ENCODE measurements around the gene DAB2IP. TPM values are rescaled to one million over a fixed set of nuclear protein-coding genes. Genes with fewer than 3 reads are reported as not detected.

The DAB2IP gene
- total RNA-seq, 2 donors from 2014 or later: 51.6 to 83.2 TPM

DNA sequence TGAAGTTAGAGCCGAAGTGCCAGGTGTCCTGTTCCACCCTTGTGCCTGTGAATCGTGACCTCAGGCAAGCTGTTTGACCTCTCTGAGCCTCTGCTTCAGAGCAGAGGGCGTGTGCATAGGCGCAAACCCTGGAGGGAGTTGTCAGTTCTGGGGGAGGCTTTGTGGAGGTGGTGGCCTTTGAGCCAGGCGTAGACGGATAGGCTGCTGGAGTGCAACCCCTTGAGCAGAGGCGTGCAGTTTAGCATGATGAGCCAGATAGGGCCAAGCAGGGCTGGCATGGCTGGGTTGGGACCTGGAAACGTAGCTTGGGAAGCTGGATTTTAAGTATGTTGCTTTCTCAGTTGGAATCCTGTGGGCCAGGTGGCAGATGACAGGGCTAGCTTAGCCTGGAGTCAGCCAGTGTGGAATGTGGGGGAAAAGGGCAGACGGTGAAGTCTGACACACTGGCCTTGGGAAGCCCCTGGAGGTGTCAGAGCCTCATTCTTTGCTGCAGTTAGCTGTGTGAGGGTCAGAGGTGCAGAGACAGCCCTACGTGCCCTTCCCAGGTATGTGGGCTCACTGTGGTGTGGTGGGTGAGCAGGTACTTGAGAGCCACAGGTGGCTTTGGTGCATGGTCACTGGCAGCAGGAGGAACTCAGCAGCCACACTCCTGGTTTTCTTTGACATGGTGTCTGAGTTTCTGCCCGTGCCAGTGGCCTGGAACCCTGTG lies 93.4 kb downstream of the DAB2IP start:
- intact Hi-C loops (cut with DNase I): loop anchor here (5.0 kb wide), 1 partner anchor 247 kb away; no protein-coding TSS in a partner anchor
- no peaks in the 10 kb centered on the region for H3K27me3 ChIP-seq (replicated peaks; ENCODE audit: insufficient read depth)
- H3K9me3 ChIP-seq: no peaks in the 10 kb centered on the region
- H3K4me3 ChIP-seq: no peak overlapping the region
- DNase-seq (ENCODE audit: low spot score): no peak
- no peaks in the 10 kb centered on the region for H3K36me3 ChIP-seq
- TF ChIP-seq POLR2A (IDR thresholded peaks at IDR 0.05): no peak
- TF ChIP-seq, protein P1, sequence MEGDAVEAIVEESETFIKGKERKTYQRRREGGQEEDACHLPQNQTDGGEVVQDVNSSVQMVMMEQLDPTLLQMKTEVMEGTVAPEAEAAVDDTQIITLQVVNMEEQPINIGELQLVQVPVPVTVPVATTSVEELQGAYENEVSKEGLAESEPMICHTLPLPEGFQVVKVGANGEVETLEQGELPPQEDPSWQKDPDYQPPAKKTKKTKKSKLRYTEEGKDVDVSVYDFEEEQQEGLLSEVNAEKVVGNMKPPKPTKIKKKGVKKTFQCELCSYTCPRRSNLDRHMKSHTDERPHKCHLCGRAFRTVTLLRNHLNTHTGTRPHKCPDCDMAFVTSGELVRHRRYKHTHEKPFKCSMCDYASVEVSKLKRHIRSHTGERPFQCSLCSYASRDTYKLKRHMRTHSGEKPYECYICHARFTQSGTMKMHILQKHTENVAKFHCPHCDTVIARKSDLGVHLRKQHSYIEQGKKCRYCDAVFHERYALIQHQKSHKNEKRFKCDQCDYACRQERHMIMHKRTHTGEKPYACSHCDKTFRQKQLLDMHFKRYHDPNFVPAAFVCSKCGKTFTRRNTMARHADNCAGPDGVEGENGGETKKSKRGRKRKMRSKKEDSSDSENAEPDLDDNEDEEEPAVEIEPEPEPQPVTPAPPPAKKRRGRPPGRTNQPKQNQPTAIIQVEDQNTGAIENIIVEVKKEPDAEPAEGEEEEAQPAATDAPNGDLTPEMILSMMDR (IDR thresholded peaks at IDR 0.05): no peak
- no peak for TF ChIP-seq POLR2AphosphoS5 (IDR thresholded peaks at IDR 0.05)
- WGBS: 61% methylated on average over 11 of the region's 11 CpGs
- peaks cover 11% of the 10 kb centered on the region for H3K4me1 ChIP-seq (replicated peaks)
- peak overlapping the region; percentile 80 to 83 for H3K27ac ChIP-seq

DNA sequence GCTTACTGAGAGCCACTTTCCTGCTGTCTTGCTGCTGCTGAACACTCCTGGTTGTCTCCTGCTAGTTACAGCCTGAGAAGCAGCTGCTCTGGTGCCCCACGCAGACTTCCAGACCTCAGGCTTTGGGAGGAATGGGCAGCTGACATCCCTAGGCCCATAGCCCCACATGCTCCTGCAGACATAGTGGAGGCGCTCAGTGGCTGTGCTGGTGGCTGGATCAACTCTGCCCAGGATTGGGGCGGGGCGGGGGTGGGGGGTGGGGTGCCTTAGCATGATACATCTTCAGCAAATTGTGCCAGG lies 93.9 kb downstream of the DAB2IP start:
- H3K27me3 ChIP-seq (replicated peaks; ENCODE audit: insufficient read depth): no peaks in the 10 kb centered on the region
- H3K27ac ChIP-seq: peak overlapping the region in 1 of 2 donors; percentile 83
- peaks cover 11% of the 10 kb centered on the region for H3K4me1 ChIP-seq (replicated peaks)
- intact Hi-C loops (cut with DNase I): no loop called here
- WGBS: 90% methylated on average over 4 of the region's 4 CpGs
- no peaks in the 10 kb centered on the region for H3K36me3 ChIP-seq
- no peaks in the 10 kb centered on the region for H3K9me3 ChIP-seq
- no peak for DNase-seq (ENCODE audit: low spot score)
- no peak overlapping the region for H3K4me3 ChIP-seq
- TF ChIP-seq, protein P1 (IDR thresholded peaks at IDR 0.05): no peak
- no peak for TF ChIP-seq POLR2AphosphoS5 (IDR thresholded peaks at IDR 0.05)
- no peak for TF ChIP-seq POLR2A (IDR thresholded peaks at IDR 0.05)

DNA sequence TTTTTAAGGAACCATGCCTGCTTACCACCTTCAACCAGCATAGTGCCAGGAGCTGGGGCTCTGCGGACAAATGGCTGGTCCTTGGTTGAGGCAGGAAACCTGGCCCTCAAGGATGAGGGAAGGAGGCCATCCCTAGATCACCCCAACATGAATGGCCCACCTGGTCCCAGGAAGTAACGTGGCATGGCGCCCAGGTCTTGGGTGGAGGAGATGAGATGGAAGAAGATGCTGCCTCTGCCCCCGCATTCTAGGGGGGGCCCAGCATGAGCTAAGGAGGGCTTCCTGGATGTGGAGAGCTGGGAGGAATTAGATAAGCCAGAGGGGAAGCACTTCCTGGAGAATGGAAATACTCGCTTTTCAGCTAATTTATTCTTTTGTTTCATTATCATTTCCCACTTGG lies 95.0 kb downstream of the DAB2IP start:
- 89% methylated on average over 5 of the region's 5 CpGs for WGBS
- Histone ChIP-seq H3K9me3 (no peaks in the 10 kb centered on the region), H3K4me3 (no peak overlapping the region), H3K27ac (no peak overlapping the region), H3K36me3 (no peaks in the 10 kb centered on the region), H3K4me1 (replicated peaks) (peaks cover 11% of the 10 kb centered on the region), H3K27me3 (replicated peaks; ENCODE audit: insufficient read depth) (no peaks in the 10 kb centered on the region)
- intact Hi-C loops (cut with DNase I): no loop called here
- TF ChIP-seq POLR2AphosphoS5 (IDR thresholded peaks at IDR 0.05) (no peak), POLR2A (IDR thresholded peaks at IDR 0.05) (no peak)
- TF ChIP-seq, protein P1 (IDR thresholded peaks at IDR 0.05): no peak
- no peak for DNase-seq (ENCODE audit: low spot score)

DNA sequence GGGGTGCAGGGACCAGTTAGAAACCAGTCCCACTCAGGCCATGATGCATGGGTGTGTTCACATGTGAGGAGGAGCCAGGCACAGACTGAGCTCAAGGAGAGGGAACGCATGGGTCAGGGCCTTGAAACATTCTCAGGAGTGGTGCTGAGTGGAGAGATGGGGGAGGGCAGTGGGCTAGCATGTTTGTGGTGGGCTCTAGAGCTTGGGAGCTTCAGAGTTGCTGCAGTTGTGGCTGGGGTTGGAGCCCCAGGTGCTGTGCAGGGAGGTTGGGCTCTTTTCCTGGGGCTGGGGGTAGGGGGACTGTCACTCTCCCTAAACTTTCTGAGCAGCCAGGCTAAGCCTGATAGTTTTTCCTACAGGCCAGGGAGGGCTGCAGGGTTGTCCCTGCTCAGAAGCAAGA lies 95.4 kb downstream of the DAB2IP start:
- H3K36me3 ChIP-seq: no peaks in the 10 kb centered on the region
- no peaks in the 10 kb centered on the region for H3K9me3 ChIP-seq
- H3K27ac ChIP-seq: no peak overlapping the region
- TF ChIP-seq, protein P1 (IDR thresholded peaks at IDR 0.05): no peak
- TF ChIP-seq POLR2AphosphoS5 (IDR thresholded peaks at IDR 0.05) (no peak), POLR2A (IDR thresholded peaks at IDR 0.05) (no peak)
- no peak overlapping the region for H3K4me3 ChIP-seq
- H3K27me3 ChIP-seq (replicated peaks; ENCODE audit: insufficient read depth): no peaks in the 10 kb centered on the region
- no peak for DNase-seq (ENCODE audit: low spot score)
- intact Hi-C loops (cut with DNase I): no loop called here
- 57% methylated on average over 1 of the region's 1 CpG for WGBS
- peaks cover 11% of the 10 kb centered on the region for H3K4me1 ChIP-seq (replicated peaks)

DNA sequence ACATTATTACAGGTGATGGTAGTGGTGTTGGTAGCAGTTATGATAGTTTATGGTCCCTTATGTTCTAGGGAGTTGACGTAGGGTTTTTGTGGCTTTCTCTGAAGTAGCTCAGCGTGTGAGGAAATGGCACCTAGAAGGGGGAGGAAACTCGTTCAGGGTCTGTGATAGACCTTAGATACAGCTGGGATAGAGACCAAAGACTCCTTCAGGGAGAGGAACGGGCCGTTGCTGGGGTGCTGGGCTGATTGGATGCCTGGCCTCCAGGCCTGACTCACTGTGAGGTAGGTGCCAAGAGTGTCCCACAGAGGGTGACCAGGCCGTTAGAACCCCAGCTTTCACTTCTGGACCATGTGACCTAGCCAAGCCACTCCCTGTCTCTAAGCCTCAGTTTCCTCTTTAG lies 96.6 kb downstream of the DAB2IP start:
- Histone ChIP-seq H3K4me1 (replicated peaks) (peaks cover 16% of the 10 kb centered on the region), H3K36me3 (no peaks in the 10 kb centered on the region), H3K9me3 (no peaks in the 10 kb centered on the region), H3K4me3 (no peak overlapping the region), H3K27me3 (replicated peaks; ENCODE audit: insufficient read depth) (no peaks in the 10 kb centered on the region), H3K27ac (peak overlapping the region; percentile 32 to 57)
- DNase-seq (ENCODE audit: low spot score): no peak
- TF ChIP-seq POLR2A (IDR thresholded peaks at IDR 0.05) (no peak), POLR2AphosphoS5 (IDR thresholded peaks at IDR 0.05) (no peak)
- TF ChIP-seq, protein P1 (IDR thresholded peaks at IDR 0.05): no peak
- WGBS: 36% methylated on average over 6 of the region's 6 CpGs
- intact Hi-C loops (cut with DNase I): no loop called here

Measured in prostate gland (tissue), 2 donors.